HG03558 (cell line): ENCODE measurements around the gene USP9X.
"Not testable (repeated sequence)": the region's sequence is repeated elsewhere in the genome, so short reads cannot be mapped to it uniquely, and the experiment has no call there.

Source experiments
- ATAC-seq: cut with Tn5 transposase; IDR thresholded peaks from one replicate; pipeline ENCODE4 v1.9.1; 2021; ENCODE audit warnings: moderate number of reproducible peaks; ENCODE audit not compliant: unreplicated experiment; ENCODE audit errors: extremely low read depth

USP9X gene

GRCh38 chrX:41085878-41086626 is 807 bp downstream of the USP9X start:
- ATAC-seq: no peak

GRCh38 chrX:41086627-41086932 is 1.3 kb downstream of the USP9X start:
- ATAC-seq: no peak

- no peak for ATAC-seq
Measured at GRCh38 chrX:41087201-41087600, 2.0 kb downstream of the USP9X start.

- no peak for ATAC-seq
Measured at GRCh38 chrX:41090568-41091238, 5.5 kb downstream of the USP9X start.

GRCh38 chrX:41092776-41093175 is 7.5 kb downstream of the USP9X start:
- no peak for ATAC-seq

GRCh38 chrX:41095174-41095573 is 9.9 kb downstream of the USP9X start:
- ATAC-seq: no peak

GRCh38 chrX:41095908-41096307 is 10.7 kb downstream of the USP9X start:
- ATAC-seq: no peak

- ATAC-seq: no peak
Measured at GRCh38 chrX:41096339-41096955, 11.2 kb downstream of the USP9X start.

- no peak for ATAC-seq
Measured at GRCh38 chrX:41097326-41097725, 12.1 kb downstream of the USP9X start.

GRCh38 chrX:41100200-41100599 is 15.0 kb downstream of the USP9X start:
- ATAC-seq: no peak

- no peak for ATAC-seq
Measured at GRCh38 chrX:41100819-41101218, 15.6 kb downstream of the USP9X start.

GRCh38 chrX:41105005-41105404 is 19.8 kb downstream of the USP9X start:
- ATAC-seq: no peak

- ATAC-seq: not testable (repeated sequence)
Measured at GRCh38 chrX:41106257-41106656, 21.0 kb downstream of the USP9X start.

GRCh38 chrX:41108007-41108406 is 22.8 kb downstream of the USP9X start:
- no peak for ATAC-seq

GRCh38 chrX:41108463-41109205 is 23.4 kb downstream of the USP9X start:
- ATAC-seq: no peak

- no peak for ATAC-seq
Measured at GRCh38 chrX:41110801-41111625, 25.8 kb downstream of the USP9X start.

GRCh38 chrX:41115104-41115425 is 29.8 kb downstream of the USP9X start:
- not testable (repeated sequence) for ATAC-seq

- peak; percentile 72 for ATAC-seq
Measured at GRCh38 chrX:41116948-41117347, 31.7 kb downstream of the USP9X start.

GRCh38 chrX:41118156-41118555 is 32.9 kb downstream of the USP9X start:
- ATAC-seq: no peak

- no peak for ATAC-seq
Measured at GRCh38 chrX:41119803-41120202, 34.6 kb downstream of the USP9X start.
